Stimulated activated CD8-positive, alpha-beta memory T cell treated with anti-CD3 and anti-CD28 coated beads, Interleukin-4, amount 100 ng/mL, for 24 hours (primary cell): ENCODE measurements around the gene AQP7.
"Not testable (repeated sequence)": the region's sequence is repeated elsewhere in the genome, so short reads cannot be mapped to it uniquely, and the experiment has no call there.

ENCODE experiments used
- DNase-seq: peaks from one replicate; pipeline ENCODE4 v3.0.0-alpha.2; 2020; ENCODE audit warnings: low read depth

AQP7 gene

GRCh38 chr9:33402371-33402770 lies at the start of gene AQP7:
Gene AQP7 (minus strand): TSS chr9:33402568. CDS start chr9:33401262, 1,306 bp downstream.
- DNase-seq: not testable (repeated sequence)

GRCh38 chr9:33450621-33451146 lies 48.3 kb upstream of the AQP7 start:
- DNase-seq: no peak

DNA sequence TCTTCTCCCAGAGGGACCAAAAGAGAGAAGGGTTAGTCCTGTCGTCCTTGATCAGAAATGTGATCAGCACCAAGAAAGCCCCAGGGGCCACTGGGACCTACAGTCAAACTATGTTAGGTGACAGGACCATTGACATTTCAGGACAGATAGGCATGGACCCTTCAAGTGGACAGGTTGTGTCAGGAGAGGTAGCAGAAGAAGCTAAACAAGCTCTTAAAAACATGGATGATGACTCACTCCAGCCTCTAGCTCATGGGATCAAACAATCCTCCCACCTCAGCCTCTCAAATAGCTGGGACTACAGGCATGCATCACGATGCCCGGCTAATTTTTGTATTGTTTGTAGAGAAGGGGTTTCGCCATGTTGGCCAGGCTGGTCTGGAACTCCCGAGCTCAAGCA lies 47.3 kb upstream of the AQP7 start:
- DNase-seq: no peak

GRCh38 chr9:33447799-33448553 lies 45.6 kb upstream of the AQP7 start:
- no peak for DNase-seq

DNA sequence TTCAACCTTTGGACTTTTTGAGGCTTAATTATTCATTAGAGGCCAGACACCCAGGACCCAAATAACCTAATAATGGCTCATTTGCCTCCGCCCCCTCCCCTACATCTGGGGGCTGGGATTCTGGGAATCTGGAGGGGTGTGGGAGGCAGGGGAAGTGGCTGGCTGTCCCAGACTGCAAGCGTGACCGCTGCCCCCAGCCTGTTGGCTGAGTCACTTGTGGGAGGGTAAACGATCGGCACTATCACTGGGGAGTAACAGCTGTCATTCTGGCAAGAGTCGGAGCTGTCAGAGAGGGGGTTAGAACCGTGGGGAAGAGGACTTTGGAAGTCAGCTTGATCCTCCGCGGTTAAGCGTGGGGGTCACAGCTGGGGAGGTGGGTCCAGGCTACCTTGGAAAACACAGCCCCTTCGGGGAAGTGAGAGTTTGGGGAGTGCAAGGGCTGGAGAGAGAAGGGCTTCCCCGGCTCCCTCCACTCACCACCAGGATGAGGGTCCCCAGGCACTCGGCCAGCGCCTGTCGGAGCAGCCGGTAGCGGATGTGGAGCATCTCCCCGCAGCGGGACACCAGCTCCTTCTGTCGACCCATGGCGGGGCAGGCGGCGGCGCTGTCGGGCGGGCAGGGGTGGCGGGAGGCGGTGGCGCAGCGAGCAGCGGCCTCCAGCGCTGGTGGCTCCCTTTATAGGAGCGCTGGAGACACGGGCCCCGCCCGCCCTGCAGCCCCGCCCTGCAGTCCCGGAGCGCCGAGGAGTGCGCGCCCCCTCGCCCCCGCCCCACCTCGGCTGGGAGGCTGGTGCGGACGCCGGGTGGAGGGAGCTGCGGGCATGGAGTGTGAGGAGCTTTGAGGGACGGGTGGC lies 44.8 kb upstream of the AQP7 start, which contains the start of gene AQP3:
Gene AQP3, minus strand, starts transcription at position 648 of the 853 bp plus-strand sequence. Its CDS starts 63 bp downstream, at position 585.
- peak; percentile 47 for DNase-seq

DNA sequence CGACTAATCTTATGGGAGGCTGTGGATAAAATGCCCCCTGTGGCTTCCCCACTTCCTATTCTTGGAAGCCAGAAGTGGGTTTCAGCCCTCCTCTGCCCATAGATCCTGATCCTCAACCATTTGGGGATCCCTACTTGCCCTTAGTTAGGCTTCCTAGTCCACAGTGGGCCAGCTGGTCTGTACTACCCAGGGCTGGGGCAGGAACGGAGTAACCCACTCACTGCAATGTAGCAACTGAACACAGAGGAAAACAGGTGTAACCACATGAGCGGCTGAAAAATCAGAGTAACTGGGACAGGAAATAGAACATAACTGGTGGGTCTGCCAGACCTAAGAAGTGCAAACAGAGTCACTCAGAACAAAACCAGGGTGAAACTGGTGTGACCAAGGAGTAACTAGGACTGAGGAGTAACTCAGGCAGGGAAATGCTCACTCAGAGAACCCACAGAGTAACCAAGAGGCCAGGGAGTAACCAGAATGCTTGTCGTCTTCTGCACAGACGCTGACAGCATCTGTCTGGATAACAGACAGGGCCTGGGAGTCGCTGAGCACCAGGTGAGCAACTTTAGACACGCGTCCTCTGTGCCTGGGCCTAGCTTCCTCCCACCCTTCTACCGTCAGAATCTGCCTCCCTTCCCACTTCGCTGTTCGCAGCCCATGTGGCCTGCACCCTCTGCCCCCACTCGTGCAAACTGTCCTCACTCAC lies 44.0 kb upstream of the AQP7 start:
- peak; percentile 15 for DNase-seq

DNA sequence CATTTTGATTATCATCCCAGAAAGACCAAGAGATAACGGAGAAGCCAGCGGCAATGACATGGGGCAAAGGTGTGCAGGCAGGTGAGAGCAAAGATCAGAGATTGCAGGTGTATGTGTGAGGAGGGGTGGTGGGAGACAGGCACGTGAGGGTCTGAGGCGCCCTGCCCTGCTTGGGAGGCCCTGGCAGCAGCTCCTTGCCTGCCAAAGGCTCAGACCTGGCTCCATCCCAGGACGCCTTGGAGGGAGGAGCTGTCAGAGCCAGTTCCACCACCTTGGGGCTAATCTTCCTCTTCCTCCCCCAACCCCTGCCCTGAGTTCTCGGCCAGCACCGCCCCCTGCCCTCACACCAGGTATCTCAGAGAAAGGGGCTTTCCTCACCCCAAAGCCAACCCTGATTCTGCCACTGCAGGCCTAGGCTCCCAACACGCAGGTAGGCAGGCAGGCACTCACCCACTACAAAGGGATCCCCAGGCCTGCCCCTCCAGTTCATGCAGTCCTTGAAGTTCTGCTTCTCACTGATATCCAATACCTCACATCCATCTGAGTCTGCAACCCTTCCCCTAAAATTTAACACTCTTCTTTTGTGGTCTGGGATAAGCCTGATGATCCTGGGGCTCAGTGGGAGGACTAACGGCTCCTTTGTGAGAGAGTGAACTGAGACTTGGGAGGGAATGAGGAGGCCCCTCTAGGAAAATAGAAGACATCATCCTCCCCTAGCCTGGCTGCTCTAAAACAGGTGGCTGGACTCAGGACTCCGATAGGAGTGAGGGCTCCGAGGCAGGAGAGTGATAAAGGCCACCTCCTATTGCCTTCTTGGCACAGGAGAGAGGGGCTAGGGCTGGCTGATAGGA lies 43.2 kb upstream of the AQP7 start:
- DNase-seq: no peak

- DNase-seq: no peak
These were observed 41.2 kb upstream of the AQP7 start for GRCh38 chr9:33443464-33444154.

- no peak for DNase-seq
These were observed 40.7 kb upstream of the AQP7 start for GRCh38 chr9:33443047-33443446.

DNA sequence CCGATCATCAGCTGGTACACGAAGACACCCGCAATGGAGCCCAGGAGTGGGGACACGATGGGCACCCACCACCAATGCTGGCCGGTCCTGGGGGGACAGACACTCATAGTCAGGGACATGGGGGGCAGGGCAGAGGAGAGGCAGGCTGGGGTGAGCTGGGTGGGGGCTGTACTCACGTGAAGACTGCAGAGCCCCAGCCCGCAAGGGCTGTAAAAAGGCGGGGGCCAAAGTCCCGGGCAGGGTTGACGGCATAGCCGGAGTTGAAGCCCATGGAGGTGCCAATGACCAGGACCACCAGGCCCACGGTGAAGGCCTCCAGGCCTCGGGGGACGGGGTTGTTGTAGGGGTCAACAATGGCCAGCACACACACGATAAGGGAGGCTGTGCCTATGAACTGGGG lies 39.8 kb upstream of the AQP7 start:
- DNase-seq: no peak

GRCh38 chr9:33440609-33441008 lies 38.2 kb upstream of the AQP7 start:
- DNase-seq: no peak

DNA sequence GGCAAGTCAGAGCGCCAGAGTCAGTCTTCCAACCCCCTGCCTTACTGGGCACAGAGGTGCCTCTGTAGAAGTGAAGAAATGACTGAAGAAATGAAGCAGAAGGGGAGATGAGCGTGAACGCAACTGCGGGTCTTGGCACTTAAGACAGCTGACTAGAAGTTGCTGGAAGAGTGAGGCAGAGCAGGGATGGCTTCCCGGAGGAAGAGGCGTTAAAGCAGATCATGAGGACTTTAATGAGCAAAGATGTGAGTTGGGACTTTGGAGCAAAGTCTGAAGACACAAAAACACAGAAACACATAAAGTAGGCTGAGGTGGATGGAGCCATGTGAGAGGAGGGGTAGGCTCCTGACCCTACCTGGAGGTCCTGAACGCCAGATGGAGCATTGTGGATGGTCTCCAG lies 37.8 kb upstream of the AQP7 start:
- no peak for DNase-seq

- no peak for DNase-seq
These were observed 37.4 kb upstream of the AQP7 start for GRCh38 chr9:33439731-33440130.

DNA sequence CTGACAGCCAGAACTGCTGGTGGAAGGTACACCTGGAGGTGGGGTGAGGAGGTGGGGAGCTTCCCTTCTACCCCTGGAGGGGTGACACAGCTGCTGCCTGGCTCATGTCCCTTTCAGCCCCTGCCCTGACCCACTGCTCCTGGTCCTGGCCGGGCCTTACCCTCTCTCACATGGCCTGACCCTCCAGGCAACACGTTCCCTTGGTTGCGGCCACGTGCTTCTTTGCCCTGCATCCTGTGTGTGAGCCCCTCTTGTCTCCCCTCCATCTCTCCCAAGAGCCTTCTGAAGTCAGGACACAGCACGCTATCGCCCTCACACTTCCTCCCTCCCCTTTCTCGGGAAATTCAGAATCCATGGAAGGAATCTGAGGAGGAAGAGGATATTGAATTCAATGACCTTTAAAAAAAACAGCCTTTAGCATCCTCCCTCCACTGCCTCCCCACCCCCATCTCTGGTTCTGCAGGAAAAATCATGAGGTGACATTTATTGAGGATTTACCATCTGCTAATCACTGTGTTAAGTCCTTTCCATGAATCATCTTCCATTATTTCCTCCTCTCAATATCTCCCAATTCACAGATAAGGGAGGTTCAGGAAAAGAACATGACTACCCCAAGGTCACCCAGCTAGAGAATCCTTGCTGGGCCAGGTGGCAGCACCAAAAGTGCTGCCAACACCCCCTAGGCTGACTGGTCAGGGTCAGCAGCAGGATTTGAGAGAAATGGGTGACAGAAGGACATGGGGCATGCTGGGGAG lies 36.7 kb upstream of the AQP7 start:
- DNase-seq: no peak

DNA sequence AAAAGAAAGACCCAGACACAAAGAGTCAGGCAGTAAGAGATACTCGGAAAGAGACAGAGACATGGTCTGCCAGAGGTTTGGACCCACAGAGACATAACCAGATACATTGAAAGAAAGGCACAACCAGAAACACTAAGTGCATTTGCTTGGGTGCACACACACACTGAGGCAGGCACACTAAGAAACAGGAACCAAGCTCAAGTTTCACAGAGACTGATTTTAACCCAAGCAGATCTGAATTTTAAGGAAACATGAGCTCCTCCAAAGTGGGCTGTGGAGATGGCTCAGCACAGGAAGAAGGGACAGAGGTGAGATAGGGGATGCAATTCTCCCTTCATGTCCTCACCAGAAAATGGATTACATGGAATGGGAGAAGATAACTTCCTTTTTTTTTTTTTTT lies 35.5 kb upstream of the AQP7 start:
- no peak for DNase-seq

DNA sequence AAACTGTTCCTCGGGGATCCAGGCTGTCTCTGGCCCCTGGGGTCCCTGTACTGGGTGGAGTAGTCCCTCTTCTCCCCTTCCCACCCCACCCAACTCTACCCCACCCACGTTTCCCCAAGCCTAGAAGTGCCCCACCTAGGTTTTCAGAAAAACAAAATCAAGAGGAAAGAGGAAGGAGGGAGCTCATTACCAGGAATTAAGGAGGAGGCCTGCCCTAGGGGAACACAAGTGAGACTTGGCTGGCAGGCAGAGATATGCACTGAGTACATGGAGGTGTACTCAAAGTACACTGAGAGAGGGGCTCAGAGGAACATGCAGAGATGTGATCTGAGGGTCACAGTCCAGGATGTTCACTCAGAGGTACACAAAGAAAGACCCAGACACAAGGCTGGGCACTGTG lies 34.8 kb upstream of the AQP7 start:
- no peak for DNase-seq

GRCh38 chr9:33436445-33436844 lies 34.1 kb upstream of the AQP7 start:
- no peak for DNase-seq

DNA sequence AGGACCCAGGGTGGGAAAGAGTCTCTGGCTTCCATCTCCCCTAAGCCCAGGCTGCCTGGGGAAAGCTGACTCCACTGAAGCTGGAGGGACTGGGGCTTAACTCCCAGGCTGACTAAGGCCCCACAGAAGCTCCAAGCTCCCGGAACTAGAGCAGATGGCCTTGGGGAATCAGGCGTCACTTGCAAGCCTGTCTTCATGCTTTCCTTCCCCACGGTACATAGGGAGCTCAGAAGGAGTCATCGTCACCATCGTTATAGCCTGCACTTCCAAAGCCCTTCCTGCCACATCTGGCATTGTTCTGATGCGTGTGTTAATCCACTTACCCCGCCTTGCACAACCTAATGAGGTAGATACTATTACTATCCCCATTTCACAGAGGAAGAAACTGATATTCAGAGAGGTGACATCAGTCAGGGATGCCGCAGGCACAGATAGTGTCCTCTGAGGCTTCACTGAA lies 33.5 kb upstream of the AQP7 start:
- DNase-seq: no peak

DNA sequence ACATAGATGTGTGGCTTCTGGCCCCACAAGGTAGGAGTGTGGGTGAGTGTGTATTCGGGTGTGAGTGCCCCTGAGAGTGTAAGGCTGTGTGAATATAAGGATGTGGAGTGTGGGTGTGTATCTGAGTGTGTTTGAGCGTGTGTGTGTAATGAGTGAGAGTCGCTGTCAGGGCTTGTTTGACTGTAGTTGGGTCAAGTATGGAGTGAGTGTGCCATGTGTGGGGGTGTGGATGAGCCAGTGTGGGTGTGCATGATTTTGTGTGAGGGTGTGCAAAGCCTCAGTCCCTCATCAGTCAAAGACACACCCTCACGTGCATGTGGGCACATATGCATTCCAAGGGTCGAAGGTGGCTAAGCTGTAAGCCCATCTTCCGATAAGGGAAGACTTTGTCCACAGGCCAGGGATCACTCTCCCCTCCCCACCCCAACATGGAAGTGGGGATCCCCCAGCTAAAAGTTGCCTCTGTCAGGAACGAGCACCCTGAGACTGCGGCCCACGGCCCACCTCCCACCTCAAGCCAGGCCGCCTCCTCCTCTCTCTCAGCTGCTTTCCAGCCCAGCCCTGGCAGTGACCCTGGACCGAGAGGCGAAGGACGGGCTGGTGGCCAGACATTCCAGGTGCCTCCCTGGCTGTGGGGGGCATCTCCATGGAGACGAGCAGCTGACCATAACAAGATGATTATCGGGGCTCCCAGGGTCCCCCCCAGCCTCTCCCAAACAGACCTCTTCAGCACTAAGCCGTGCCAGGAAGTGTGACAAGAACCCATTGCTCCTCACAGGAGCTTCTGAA lies 32.1 kb upstream of the AQP7 start:
- no peak for DNase-seq
